SKM-1 treated with dmso at 0.1 percent for 144 hours (cell line): Measurements from ENCODE around the gene DLG2.
"Not testable (repeated sequence)": the region's sequence is repeated elsewhere in the genome, so short reads cannot be mapped to it uniquely, and the experiment has no call there.

ENCODE experiments used
- DNase-seq: peaks from one replicate; lab custom pipeline; 2025; ENCODE audit not compliant: unreplicated experiment; lab: John Stamatoyannopoulos, UW

Gene DLG2

DNA sequence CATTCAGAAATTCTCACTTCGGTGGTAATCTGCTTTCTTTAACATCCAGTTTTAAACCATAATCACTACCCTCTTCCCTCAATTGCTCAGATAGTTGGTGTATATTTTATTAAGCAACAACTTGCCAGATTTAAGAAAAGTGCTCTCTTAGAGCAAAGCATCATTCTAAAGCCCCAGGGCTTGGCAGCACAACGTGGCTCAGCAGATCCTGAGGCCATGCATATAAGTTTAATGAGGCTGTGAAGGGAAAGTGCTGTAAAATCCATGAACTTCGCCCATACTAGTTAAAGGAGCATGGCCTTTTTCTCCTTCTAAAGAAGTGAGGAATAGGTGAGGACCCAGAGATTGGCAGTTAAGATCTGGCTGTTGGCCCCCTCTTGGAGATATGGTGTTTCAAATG, 1858.7 kb downstream of the DLG2 start:
- no peak for DNase-seq

DNA sequence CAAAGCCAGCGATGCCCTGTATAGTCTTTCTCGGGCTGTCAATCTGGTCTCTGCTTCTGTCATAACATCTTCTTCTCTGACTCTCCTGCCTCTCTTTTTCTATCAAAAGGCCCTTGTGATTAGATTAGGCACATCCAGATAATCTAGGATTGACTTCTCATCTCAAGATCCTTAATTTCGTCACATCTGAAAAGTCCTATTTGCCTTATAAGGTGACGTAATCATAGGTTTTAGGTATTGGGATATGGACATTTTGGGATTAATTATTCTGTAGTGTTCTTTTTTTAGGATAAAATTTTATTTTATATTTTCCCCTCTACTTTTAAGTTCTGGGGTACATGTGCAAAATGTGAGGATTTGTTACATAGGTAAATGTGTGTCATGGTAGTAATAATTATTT, 1860.2 kb downstream of the DLG2 start:
- no peak for DNase-seq

DNA sequence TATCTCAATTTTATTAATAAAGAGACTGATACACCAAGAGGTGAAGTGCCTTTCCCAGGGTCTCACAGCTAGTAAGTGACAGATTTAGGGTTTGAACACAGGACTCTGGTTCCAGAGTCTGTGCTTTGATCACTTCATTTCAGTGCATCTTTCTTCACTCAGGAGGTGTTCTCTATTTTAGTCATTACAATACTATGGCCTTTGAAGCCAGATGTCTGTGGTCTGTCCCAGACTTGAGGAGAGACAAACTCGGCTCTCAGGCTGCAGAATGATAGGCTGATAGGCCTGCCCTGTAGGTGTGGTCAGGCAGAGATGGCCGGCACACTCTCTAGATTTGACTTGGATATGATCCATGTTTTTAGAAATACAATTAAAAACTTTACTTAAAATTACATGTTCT, 1862.5 kb downstream of the DLG2 start:
- DNase-seq, result no peak

DNA sequence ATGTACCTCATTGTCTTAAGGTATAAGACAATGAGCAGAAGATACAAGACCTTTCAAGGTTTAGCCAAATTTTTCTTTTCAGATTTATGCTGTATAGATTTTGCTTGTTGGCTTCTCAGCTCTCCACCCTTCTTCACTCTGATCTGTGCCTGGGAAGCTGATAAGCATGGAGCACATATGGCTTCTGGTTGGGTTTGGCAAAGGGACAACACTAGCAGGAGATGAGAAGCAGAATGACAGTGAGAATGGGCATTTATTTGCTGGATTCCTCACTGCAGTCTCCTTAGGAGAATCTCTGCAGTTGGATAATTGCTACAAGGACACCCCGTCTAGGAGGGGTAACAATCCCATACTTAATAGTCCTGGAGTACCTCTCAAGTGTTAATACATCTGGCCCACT, 1866.2 kb downstream of the DLG2 start:
- DNase-seq, result no peak

DNA sequence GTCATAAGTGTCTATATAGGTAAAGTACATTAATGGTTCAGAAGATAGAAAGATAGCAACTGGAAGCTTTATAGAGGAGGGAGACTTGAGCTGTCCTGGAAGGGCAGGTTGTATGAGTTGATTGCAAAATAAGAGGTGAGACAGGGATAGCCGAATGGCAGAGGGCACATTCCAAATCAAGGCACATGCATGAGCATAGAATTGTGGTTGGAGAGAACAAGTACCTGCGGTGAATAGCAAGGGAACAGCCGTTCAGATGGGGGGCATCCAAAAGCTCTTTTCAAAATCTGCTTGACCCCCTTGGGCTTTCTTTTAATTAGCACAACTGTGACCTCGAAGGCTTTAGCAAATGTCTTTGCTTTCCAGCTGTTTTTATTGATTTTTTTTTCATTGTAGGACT, 1868.0 kb downstream of the DLG2 start:
- no peak for DNase-seq

DNA sequence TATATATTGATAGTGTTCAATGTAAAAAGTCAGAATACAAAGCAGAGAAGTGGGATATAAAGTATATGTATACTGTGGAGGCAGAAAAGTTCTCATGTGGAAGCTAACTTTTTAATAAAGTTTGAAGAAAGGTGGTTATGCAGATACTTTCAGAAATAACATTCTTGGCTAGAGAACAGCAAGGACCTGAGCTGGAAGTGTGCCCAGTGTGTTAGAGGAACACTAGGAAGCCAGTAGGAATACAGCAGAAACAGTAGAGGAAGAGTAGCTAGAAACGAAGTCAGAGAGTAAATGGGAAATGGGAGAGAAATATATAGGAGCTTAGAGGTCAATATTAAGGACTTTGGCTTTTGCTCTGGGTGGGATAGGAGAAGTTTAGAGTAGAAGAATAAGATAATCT, 1876.1 kb downstream of the DLG2 start:
- no peak for DNase-seq

DNA sequence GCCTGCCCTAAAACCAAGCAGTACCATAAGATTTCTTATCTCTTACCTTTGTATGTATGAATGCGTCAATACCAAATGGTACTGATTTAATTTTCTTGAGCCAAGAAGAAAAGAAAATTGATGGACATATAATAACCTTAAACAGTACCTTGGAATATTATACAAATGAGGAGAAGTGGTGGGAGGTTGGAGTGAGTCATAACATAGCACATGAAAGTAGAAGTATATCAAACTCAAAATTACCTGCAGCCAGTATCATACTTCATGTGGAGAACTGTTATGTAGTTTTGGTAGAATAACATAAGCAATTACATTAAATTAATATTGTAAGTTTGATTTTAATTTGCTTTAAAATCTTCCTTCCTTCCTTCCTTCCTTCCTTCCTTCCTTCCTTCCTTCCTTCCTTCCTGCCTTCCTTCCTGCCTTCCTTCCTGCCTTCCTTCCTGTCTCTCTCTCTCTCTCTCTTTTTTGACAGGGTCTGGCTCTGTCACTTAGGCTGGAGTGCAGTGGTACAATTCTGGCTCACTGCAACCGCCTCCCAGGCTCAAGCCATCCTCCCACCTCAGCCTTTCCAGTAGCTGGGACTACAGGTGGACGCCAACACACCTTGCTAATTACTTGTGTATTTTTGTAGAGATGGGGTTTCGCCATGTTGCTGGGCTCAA, 1880.1 kb downstream of the DLG2 start:
- DNase-seq, result no peak

DNA sequence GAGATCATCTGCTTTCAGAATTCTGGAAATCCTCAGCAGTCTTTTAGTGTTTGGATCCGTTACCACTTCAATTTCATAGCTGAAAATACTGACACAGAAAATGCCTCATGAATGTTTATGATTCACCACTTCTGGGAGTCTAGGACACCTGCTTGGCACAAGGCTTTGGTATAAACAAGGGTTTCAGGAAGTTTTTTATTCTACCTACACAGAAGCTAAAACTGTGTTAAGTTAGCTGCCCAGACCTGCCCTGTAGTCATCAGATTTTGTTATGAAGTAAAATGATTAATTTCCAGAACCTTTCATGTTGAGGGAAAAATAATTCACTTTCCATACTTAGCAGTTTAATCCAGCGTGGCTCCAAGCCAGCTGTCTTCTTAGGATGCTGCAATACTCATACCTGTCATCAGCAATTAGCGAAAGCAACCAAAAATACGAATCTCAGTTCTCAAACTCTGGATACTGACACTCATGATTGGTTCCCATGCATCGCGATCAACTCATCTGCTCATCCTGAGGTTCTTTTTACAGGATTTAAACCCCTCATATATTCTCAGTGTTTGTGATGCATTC, 1882.4 kb downstream of the DLG2 start:
- DNase-seq, result no peak

DNA sequence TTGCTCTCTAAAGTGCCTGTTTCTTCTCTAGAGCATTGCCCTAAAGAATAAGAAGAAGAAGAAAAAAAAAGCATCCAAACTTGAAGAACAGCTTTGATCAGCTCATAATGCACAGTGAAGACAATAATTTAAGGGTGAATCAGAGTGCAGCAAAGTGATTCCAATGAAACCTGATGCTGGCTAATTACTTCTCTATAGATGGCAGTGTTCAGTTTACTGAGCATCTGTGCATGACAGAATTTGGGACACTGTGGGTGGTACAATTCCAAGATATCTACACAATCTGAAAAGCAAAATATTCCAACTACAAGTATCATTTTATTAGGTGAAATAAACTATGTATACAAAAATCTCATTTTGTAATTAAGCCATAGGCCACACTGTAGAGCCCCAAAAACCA, 1890.5 kb downstream of the DLG2 start:
- no peak for DNase-seq

DNA sequence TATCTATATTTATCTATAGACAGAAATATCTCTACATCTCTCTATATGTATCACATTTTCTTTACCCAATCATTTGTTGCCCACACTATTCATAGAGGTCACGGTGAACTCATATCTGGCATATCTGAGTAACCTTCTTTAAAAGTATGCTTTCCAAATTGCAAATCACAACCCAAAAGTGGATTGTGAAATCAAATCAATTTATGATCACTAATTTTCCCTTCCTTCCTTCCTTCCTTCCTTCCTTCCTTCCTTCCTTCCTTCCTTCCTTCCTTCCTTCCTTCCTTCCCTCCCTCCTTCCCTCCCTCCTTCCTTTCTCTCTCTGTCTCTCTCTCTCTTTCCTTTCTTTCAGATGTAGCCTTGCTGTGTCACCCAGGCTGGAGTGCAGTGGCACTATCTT, 1893.0 kb downstream of the DLG2 start:
- DNase-seq, result no peak

DNA sequence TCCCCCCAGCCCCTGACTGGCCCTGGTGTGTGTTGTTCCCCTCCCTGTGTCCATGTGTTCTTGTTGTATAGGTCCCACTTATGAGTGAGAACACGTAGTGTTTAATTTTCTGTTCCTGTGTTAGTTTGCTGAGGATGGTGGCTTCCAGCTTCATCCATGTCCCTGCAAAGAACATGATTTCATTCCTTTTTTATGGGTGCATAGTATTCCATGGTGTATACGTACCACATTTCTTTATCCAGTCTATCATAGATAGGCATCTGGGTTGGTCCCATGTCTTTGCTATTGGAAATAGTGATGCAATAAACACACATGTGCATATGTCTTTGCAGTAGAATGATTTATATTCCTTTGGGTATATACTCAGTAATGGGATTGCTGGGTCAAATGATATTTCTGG, 1895.9 kb downstream of the DLG2 start:
- not testable (repeated sequence) for DNase-seq

DNA sequence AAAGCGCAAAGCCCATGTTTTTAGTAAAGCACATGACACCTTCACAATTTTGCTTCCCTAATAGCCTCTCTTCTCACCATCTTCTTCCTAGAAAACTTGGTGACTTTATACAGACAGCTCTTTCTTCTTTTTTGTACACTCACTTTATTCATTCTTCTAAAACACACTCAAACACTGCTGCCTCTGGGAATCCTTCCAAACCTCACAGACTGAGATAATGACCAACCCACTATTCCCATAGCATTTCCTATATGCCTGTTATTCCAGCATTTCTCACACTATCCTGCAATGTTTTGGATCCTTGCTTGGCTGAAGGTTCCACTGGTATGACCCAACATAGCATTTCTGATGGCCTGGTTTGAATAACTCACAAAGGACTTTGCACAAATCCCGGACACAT, 1898.9 kb downstream of the DLG2 start:
- no peak for DNase-seq

DNA sequence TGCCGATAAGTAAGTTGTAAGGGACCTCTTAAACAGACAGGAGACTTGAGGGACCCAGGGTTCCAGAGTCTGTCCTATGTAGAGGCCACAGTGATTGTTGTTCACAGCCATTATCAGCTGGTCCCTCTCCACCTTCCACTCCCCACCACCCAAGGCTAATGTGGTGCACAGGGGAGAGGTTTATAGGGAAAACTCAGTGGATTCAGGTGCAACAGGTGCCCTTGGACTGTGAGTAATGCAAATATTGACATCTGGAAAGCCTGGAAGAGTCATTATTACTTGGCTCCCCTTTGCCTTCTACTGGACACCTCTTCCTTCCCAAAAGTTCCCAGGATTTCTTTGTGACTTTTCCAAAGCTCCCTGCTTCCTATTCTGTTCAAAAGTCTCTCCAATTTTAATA, 1899.9 kb downstream of the DLG2 start:
- DNase-seq, result no peak

DNA sequence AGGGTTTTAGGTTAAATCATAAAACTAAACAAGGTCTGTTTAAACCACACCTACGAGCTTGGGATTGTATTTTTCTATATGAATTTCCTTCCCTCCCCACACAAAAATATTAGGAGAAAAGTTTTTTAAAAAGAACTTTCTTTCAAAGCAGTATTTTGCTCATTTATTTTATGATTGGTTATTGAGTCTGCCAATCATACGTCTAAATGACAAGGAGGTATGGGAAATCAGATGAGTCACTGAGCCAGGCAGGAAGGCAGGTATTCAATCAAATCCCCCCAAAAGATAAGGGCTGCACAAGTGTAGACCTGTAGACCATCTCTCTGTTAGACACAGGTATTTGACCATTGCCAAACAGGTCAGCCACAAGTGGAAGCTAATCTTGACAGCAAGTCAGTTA, 1900.8 kb downstream of the DLG2 start:
- no peak for DNase-seq

DNA sequence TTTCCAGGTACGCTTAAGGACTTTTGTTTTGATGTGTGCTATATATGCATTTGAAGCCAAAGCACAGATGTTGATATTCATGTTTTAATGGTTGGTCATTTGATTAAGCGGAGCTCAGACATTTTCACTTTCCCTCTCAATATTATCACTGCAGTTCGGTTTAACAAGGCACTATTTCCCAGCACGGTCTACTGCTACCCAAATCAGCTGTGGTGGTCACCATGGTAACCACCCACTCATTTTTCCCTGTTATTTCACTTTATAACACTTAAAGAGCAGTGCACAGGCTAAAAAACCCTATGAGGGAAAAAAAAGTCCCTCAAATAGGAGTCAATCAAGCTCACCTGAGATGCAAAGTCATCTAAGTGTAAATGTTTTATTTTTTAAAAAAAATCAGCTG, 1901.4 kb downstream of the DLG2 start:
- DNase-seq, result no peak

DNA sequence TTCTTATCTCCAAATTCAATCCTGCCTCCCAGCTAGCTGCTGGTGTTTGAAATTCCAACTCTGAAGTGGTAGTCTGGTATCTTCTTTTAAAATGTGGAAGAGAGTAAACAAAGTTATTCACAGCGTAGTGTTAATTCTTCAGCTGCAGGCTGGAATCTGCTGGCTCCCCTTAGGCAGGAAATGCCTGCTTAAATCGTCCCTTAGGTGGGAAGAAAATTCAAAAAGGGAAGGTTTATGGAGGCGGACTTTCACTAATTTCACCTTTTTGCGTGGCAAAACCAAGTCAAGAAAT, 1901.9 kb downstream of the DLG2 start:
- no peak for DNase-seq

DNA sequence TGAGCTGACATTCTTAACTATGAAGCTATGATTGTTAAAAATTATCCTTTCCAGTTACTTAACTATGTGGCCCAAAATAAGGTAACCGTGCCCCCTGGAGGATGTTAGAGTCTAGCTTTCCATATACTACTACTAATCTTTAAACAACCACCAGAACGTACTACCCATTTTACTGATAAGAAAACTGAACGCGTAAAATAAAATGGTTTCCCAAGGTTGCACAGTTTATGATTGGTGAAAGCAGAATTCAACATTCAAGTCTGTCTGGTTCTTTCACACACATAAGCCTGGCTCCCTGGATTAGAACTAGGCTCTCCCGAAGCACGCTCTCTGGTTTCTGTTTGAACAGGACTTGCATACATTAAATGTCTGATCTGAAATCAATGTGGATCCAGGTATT, 1903.1 kb downstream of the DLG2 start:
- DNase-seq, result peak; percentile 17

DNA sequence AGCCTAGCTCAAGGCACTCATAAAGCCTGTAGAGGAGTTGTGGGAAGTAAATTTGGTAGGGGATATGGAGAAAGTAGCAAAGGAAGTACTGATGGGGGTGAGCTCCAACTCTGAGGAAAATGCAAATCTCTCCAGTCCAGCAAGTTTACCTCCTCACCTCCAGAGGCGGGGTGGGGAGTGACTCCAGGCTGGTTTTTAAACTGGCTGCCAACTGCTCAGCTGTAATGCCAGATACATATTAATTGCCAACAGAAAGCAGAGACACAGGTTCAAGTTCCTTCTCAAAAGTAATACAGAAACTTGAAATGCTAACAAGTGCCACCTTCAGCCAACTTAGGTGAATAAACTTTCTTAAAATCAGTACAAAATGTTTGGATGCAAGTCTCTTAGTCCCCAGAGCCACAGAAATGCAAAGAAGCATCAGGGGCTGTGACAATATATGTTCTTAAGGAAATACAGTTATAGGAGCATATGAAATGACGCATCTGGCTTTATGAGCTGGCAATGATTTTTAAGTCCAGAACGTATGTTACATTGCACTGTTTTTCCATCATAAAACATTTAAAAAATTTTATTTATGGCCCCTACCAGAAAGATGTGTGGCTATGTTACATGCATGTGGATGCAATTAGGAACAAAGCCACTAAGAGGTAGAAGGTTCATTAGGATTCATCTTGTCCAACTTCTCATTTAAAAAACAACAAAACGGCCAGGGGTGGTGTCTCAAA, 1904.6 kb downstream of the DLG2 start:
- no peak for DNase-seq

DNA sequence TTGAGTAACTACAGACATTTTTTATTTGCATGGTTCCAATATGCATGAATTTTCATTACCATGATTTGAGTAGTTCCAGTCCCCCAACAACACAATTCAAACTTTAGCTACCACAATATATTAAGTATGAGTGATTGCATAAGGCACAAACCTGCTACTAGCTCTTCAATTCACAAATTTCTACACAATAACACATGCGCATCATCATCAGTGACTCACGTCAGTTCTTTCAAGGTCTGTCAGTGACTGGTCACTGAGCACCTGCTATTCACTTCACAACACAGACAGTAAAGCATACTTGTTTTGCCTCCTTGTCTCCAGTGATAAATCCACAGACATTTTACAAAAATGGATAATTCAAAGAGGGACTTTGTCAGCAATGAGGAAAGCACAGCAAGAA, 1905.9 kb downstream of the DLG2 start:
- no peak for DNase-seq

DNA sequence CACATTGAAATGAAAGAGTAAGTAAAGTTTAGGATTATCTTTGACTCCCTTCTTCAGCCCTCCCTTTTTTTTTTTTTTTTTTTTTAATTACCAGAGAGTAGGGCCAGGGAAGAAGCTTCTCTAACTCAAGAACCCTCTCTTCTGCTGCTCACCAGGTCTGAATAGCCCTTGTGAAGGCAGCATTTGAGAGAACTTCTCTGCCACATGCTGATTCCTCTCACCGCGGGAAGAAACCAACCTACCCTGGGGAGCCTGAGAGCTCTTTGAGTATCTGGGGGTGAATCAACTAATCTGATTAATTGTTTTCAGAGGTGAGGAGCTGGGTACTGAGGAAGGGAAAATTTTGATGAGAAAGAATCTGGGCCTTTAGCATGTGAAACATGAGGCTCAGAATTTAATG, 1906.5 kb downstream of the DLG2 start:
- no peak for DNase-seq

DNA sequence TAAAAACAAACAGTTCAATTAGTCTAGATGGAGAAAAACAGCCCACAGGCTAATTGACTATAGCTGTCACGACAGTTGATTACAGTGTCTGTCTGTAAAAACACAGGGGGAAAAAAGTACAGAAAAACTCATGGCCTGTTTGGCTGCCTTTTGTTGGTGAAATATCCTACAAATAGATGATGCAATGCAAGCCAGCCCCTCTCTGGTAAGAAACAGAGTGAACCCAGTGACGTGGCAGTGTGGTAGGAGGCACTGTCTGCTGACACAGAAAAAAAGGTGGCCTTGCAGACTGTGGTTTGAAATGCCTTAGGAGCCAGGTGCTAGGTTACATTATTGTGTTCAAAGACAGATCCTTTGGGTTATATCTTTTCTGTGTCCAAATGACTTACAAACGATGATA, 1909.6 kb downstream of the DLG2 start:
- DNase-seq, result no peak

DNA sequence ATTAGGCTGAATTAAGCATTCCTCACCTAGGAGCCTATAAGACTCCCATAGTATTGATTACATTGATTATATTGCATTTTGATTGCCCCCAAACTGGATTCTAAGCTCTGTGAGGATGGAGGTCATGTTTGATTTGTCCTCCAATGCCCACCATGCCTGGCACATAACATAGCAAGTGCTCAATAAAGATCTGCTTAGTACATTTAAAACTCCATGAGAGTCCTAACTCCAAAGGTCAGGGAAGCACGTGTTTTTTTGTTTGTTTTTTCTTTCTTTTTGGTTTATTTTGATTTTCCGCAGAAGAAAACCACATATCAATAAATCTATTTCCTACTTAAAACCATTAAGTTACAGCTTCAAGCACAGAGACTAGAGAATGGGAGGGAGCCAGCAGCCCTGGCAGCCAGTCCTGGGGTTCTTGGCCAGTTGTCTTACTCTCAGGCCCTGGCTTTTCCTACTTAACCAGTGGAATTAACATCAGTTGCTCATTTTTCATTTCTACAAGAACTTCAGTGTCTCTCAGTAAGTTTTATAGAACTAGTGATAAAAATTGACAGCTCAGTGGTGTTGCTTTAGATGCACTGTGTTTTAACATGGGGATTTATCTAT, 1911.1 kb downstream of the DLG2 start:
- DNase-seq, result no peak

DNA sequence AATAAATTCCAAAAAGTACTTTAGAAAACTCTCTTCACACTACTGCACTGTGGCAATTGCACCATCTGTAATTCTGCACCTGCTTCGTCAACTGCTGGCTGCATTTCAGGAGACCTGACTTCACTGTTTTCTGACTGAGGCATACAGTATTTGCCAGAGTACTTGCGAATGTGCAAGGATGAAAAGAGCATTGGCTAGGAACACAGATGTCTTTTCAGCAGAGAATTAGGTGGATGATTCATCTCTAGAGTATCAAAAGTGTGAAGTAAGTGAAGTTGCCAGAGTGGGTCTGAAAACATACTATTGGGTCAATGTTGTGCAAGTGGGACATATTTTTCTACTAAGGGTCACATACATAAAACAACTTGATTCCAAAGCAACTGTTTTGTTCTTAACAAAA, 1913.4 kb downstream of the DLG2 start:
- DNase-seq, result no peak
